D341Med (cell line): Measurements from ENCODE around the gene NOVA2.

Experiments
- DNase-seq: peaks from one replicate; pipeline ENCODE4 v3.0.0; 2012; ENCODE audit warnings: low spot score

The NOVA2 gene

GRCh38 chr19:46000491-46001246 is 27.0 kb upstream of the NOVA2 start:
- no peak for DNase-seq

- DNase-seq, result no peak
Measured at GRCh38 chr19:45999653-46000121, 26.0 kb upstream of the NOVA2 start.

- no peak for DNase-seq
Measured at GRCh38 chr19:45998834-45999233, 25.2 kb upstream of the NOVA2 start.

GRCh38 chr19:45996933-45997332 is 23.3 kb upstream of the NOVA2 start:
- no peak for DNase-seq

- DNase-seq, result no peak
Measured at GRCh38 chr19:45995715-45996385, 22.2 kb upstream of the NOVA2 start.

GRCh38 chr19:45994998-45995714 is 21.5 kb upstream of the NOVA2 start, which contains the start of gene CCDC61:
Gene CCDC61 (plus strand): TSS chr19:45995467. CDS start chr19:46003019, 7,552 bp downstream.
- DNase-seq, result peak; percentile 96

GRCh38 chr19:45994456-45994997 is 20.9 kb upstream of the NOVA2 start:
- no peak for DNase-seq

GRCh38 chr19:45990113-45990728 is 16.6 kb upstream of the NOVA2 start:
- DNase-seq, result no peak

GRCh38 chr19:45985321-45985720 is 11.7 kb upstream of the NOVA2 start:
- no peak for DNase-seq

- DNase-seq, result no peak
Measured at GRCh38 chr19:45981350-45981749, 7.7 kb upstream of the NOVA2 start.

GRCh38 chr19:45978156-45978555 is 4.5 kb upstream of the NOVA2 start:
- DNase-seq, result no peak

GRCh38 chr19:45976178-45976577 is 2.5 kb upstream of the NOVA2 start:
- DNase-seq, result no peak

GRCh38 chr19:45975306-45976070 is 1.8 kb upstream of the NOVA2 start:
- DNase-seq, result no peak

- DNase-seq, result peak; percentile 57
Measured at GRCh38 chr19:45972947-45973540, 621 bp downstream of the NOVA2 start.

GRCh38 chr19:45972081-45972946 is 1.4 kb downstream of the NOVA2 start:
- DNase-seq, result no peak

- no peak for DNase-seq
Measured at GRCh38 chr19:45971260-45971902, 2.3 kb downstream of the NOVA2 start.

GRCh38 chr19:45969676-45970075 is 4.0 kb downstream of the NOVA2 start:
- no peak for DNase-seq

- DNase-seq, result no peak
Measured at GRCh38 chr19:45968626-45969025, 5.0 kb downstream of the NOVA2 start.

- no peak for DNase-seq
Measured at GRCh38 chr19:45967246-45967645, 6.4 kb downstream of the NOVA2 start.
